Spleen (tissue), 11 donors: Measurements from ENCODE around the gene PIGS. TPM values are rescaled to one million over a fixed set of nuclear protein-coding genes. Genes with fewer than 3 reads are reported as not detected.

Experiments used
- DNase-seq: peaks from one replicate; pipeline ENCODE4 v3.0.0-alpha.2; 2020
- H3K27ac ChIP-seq, 8 donors: fragments of 200-600 bp; sonication (generic) in 7 of 8; 1 replicate in 4 of 8; 2 replicates in 4 of 8; pipeline versions ENCODE4 v1.5.0 to v1.8.0; 2016 to 2021; ENCODE audit warnings: inconsistent platforms in 4 of 8, mild to moderate bottlenecking in 4 of 8, moderate library complexity in 1 of 8
- H3K27me3 ChIP-seq, 7 donors: fragments of 200-600 bp; sonication (generic) in 6 of 7; replicated peaks in 1 of 7; 1 replicate in 4 of 7; 2 replicates in 3 of 7; pipeline versions ENCODE4 v1.5.0 to v1.8.0; 2016 to 2021; ENCODE audit warnings: inconsistent platforms in 3 of 7, mild to moderate bottlenecking in 1 of 7
- H3K36me3 ChIP-seq, 6 donors: fragments of 200-600 bp; sonication (generic) in 5 of 6; 1 replicate in 4 of 6; 2 replicates in 2 of 6; pipeline versions ENCODE4 v1.5.0 to v1.8.0; 2016 to 2021; ENCODE audit warnings: inconsistent platforms in 2 of 6
- H3K4me1 ChIP-seq, 6 donors: fragments of 200-600 bp; sonication (generic) in 5 of 6; 1 replicate in 3 of 6; 2 replicates in 3 of 6; pipeline versions ENCODE4 v1.5.0 to v1.8.0; 2016 to 2021; ENCODE audit warnings: inconsistent platforms in 3 of 6
- H3K4me3 ChIP-seq, 8 donors: fragments of 200-600 bp; sonication (generic) in 7 of 8; 1 replicate in 4 of 8; 2 replicates in 4 of 8; pipeline versions ENCODE4 v1.5.0 to v1.8.0; 2016 to 2021; ENCODE audit warnings: inconsistent platforms in 4 of 8, mild to moderate bottlenecking in 4 of 8, moderate library complexity in 2 of 8
- H3K9me3 ChIP-seq, 8 donors: fragments of 200-600 bp; sonication (generic) in 7 of 8; 1 replicate in 4 of 8; 2 replicates in 4 of 8; pipeline versions ENCODE4 v1.5.0 to v1.8.0; 2016 to 2021; ENCODE audit warnings: inconsistent platforms in 4 of 8
- POLR2A ChIP-seq, 3 donors: fragments of 450-650 bp; IDR thresholded peaks; one replicate each; pipeline ENCODE4 v1.5.1; 2017; ENCODE audit warnings: antibody characterized with exemption in 3 of 3, mild to moderate bottlenecking in 1 of 3
- POLR2AphosphoS5 ChIP-seq, 3 donors: sonication (generic); formaldehyde crosslinking; IDR thresholded peaks; one replicate each; pipeline ENCODE4 v1.5.1; 2017; ENCODE audit warnings: antibody characterized with exemption in 3 of 3
- WGBS, 5 donors: extraction: QIAGEN DNeasy Blood & Tissue Kit in 3 of 5; methylation state at CpG; one replicate each; pipeline versions ENCODE4 v1.1.5 to v1.1.7; 2013 to 2018; 5-methylcytosine and 5-hydroxymethylcytosine counted together
- intact Hi-C: fragments of 100-400 bp; cut with DNase I; formaldehyde crosslinking; loops from one replicate; pipeline ENCODE4 v1.15.0; 2023; ENCODE audit warnings: low total_unique reads
- polyA plus RNA-seq, 3 donors: library from polyadenylated mRNA; stranded (reverse); fragments of 200-250 nt; gene quantifications; one replicate each; pipeline ENCODE4 v1.2.1, GENCODE V29; 2013
- total RNA-seq, 7 donors: library from RNA; depleted of rRNA in 3 of 7; stranded (reverse); fragments of >200 nt in 3 of 7; fragmentation: NEBNext Ultra II Directional in 4 of 7; extraction: Animal tissue kit (Norgen Biotek cat#: 25700) in 4 of 7; gene quantifications; one replicate each; pipeline versions ENCODE4 v1.1.0 to v1.2.1, GENCODE V29; 2016 to 2021
- TF ChIP-seq, protein P1 (sequence below), 11 experiments: fragments of 200-600 bp in 7 of 11; fragments of 450-650 bp in 4 of 11; sonication (generic) in 4 of 11; IDR thresholded peaks in 8 of 11; conservative IDR thresholded peaks in 3 of 11; 1 replicate in 7 of 11; 2 replicates in 4 of 11; pipeline versions ENCODE4 v1.4.0 to v1.8.0; 2016 to 2021; ENCODE audit warnings: antibody characterized with exemption in 11 of 11, inconsistent platforms in 4 of 11, mild to moderate bottlenecking in 1 of 11
- donor health status: healthy with polysubstance abuse.
- donor health status: DM: no; HTN: no; CAD: no; lungs with moderate emphysema.
- donor health status: DM: no; HTN: no; CAD: no.
- donor health status: Bipolar disorder and iron deficiency.
- donor health status: healthy.
- donor health status: DM: no; HTN: no; CAD: no.
- donor health status: DM: yes; HTN: yes; CAD: no.

PIGS gene
- total and polyA plus RNA-seq, 10 donors: 13.3 to 77.6 (median 50.0) TPM

DNA sequence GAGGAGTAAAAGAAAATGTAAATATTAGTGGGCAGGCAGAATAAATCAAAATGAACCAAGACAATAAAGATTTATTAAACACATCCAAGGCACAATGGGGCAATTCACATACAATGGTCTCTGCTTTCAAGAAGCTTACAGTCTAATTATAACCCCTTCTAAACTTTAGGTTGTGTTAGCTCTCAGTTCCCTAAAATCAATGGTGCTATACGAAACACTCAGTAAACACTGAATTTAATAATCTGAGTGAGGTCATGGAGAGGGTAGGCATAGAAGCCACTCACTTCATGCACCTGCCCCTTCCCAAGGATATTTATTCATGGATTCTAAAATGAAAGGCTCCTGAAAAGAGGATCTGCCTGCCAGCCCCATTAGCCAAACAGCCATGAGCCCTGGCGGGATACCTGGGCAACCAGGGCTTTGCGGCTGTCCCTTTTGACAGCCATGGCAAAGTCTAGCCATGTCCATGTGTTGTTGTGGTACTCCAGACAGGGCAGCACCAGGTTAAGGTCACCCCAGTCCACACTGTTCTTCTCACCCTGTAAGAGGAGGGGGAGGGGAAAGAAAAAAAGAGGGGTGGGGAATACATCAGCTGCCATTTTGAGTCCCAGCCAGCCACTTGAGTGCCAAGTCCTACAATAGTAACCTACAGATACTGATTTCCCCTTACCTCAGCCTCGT lies 44.1 kb upstream of the PIGS start:
- H3K27me3 ChIP-seq: no peaks in the 10 kb centered on the region
- TF ChIP-seq POLR2A (IDR thresholded peaks at IDR 0.05) (no peak), POLR2AphosphoS5 (IDR thresholded peaks at IDR 0.05) (no peak)
- TF ChIP-seq, protein P1, sequence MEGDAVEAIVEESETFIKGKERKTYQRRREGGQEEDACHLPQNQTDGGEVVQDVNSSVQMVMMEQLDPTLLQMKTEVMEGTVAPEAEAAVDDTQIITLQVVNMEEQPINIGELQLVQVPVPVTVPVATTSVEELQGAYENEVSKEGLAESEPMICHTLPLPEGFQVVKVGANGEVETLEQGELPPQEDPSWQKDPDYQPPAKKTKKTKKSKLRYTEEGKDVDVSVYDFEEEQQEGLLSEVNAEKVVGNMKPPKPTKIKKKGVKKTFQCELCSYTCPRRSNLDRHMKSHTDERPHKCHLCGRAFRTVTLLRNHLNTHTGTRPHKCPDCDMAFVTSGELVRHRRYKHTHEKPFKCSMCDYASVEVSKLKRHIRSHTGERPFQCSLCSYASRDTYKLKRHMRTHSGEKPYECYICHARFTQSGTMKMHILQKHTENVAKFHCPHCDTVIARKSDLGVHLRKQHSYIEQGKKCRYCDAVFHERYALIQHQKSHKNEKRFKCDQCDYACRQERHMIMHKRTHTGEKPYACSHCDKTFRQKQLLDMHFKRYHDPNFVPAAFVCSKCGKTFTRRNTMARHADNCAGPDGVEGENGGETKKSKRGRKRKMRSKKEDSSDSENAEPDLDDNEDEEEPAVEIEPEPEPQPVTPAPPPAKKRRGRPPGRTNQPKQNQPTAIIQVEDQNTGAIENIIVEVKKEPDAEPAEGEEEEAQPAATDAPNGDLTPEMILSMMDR (IDR thresholded peaks at IDR 0.05 in 8 of 11, conservative IDR thresholded peaks at IDR 0.05 in 3 of 11): no peak
- no peak overlapping the region for H3K4me3 ChIP-seq
- no peaks in the 10 kb centered on the region for H3K9me3 ChIP-seq
- peaks cover 17 to 100% (median 74%) of the 10 kb centered on the region in 6 donors for H3K36me3 ChIP-seq
- H3K4me1 ChIP-seq: peaks cover 0 to 31% (median 6%) of the 10 kb centered on the region in 6 donors
- no peak overlapping the region for H3K27ac ChIP-seq
- intact Hi-C loops: no loop called here
- 80 to 90% (median 87%) methylated on average over 4 of the region's 4 CpGs for WGBS, 5 donors
- no peak for DNase-seq

DNA sequence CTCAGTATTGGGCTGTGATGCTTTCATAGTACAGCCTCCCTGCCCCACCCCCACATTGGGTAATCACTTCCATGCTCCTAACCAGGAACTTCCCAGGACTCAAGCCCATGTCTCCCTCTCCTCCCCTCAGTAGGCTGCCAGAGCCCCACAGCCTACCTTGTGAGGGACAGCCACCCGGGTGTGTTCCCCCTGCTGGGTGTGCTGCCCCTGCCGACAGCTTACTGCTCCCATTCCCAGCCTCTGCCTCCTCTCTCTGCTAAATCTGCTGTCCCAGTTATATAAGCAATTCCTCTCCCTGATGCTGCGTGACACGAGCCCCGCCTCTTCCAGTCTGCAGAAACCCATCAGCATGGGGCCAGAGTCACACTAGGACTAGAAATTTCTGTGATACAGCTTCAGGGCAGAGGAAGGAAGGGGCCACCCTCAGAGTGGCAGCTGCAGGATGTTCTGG lies 42.6 kb upstream of the PIGS start, which contains the start of gene RSKR:
RSKR (minus strand) TSS at position 255 of the 451 bp plus-strand sequence; CDS start at position 231, 24 bp downstream.
- H3K36me3 ChIP-seq: peaks cover 12 to 98% (median 65%) of the 10 kb centered on the region in 6 donors

DNA sequence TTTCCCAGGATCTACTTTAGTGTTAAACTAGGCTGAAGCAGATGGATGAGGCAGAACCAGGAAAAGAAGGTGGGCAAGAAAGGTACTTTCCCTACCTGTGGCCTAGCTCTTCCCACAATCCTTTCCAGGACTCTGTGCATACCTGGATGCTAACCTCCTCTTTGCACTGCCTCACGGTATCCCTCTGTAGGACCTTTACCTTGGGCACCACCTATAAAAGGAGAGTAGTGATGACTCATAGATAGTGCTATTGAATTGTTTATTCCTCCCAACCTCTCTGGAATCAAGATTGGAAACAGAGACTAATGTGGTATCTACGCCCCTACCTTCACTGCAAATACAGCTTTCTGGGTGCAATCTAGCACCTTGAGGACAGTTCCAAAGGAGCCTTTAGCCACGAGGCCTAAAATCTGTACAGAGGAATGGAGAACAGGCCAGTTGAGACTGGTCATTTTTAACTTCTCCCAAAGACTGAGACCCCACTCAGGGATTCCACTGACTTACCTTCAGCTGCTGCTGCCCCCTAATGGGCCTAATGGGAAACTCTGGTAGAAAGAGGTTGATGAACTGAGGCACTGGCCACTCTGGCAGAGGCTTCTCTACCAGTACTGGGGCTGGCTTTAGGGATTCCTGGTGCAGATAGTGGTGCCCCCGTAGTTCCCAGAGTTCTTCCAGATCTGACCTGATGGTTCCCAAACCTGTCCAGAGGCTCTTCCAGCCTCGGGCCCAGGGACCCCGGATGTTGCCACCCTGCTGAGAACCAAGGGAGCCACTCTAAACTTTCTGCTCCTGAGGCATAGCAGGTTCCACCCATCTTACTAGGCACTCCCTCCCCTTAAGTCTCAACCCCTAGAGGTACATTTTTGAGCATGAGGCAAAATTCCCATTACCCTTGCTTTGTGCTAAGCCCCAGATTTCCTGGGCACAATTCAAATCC lies 41.9 kb upstream of the PIGS start:
- H3K27ac ChIP-seq: peak overlapping the region in 1 of 8 donors; percentile 31
- no peaks in the 10 kb centered on the region for H3K9me3 ChIP-seq
- 80 to 88% (median 82%) methylated on average over 5 to 6 of the region's 6 CpGs for WGBS, 5 donors
- DNase-seq: peak; percentile 43
- TF ChIP-seq, protein P1 (IDR thresholded peaks at IDR 0.05 in 8 of 11, conservative IDR thresholded peaks at IDR 0.05 in 3 of 11): peak in 10 of 11 experiments; percentile 24 to 75 (median 65)
- TF ChIP-seq POLR2A (IDR thresholded peaks at IDR 0.05): no peak
- no peaks in the 10 kb centered on the region for H3K27me3 ChIP-seq
- peaks cover 9 to 92% (median 58%) of the 10 kb centered on the region in 6 donors for H3K36me3 ChIP-seq
- intact Hi-C loops: loop anchor here (5.0 kb wide), 2 partner anchors 66 to 121 kb away; no protein-coding TSS in a partner anchor
- H3K4me3 ChIP-seq: no peak overlapping the region
- H3K4me1 ChIP-seq: peaks cover 0 to 31% (median 6%) of the 10 kb centered on the region in 6 donors

More for the DNA sequence above, 42.6 kb upstream of the PIGS start, which contains the start of gene RSKR:
- 53 to 66% (median 62%) methylated on average over 5 of the region's 5 CpGs for WGBS, 5 donors
- TF ChIP-seq, protein P1 (IDR thresholded peaks at IDR 0.05 in 8 of 11, conservative IDR thresholded peaks at IDR 0.05 in 3 of 11): no peak
- peak in 1 of 3 donors; percentile 37 for TF ChIP-seq POLR2AphosphoS5 (IDR thresholded peaks at IDR 0.05)
- peaks cover 0 to 31% (median 6%) of the 10 kb centered on the region in 6 donors for H3K4me1 ChIP-seq
- H3K27ac ChIP-seq: peak within 1 kb of the TSS in 1 of 8 donors; percentile 31
- intact Hi-C loops: loop anchor here (5.0 kb wide), 2 partner anchors 67 to 122 kb away; no protein-coding TSS in a partner anchor
- H3K9me3 ChIP-seq: no peaks in the 10 kb centered on the region
- H3K27me3 ChIP-seq: no peaks in the 10 kb centered on the region
- DNase-seq: no peak
- H3K4me3 ChIP-seq: no peak within 1 kb of the TSS
